Endothelial cell of umbilical vein (primary cell): ENCODE results near the gene HBZ.

ENCODE experiments used
- FOS ChIP-seq: IDR thresholded peaks from 2 replicates; pipeline ENCODE4 v1.6.1; 2011; ENCODE audit warnings: mild to moderate bottlenecking, low read length, moderate library complexity, borderline replicate concordance; ENCODE audit not compliant: insufficient read depth
- TF ChIP-seq, protein P1 (sequence below), 2 donors: IDR thresholded peaks; 1 replicate in 1 of 2; 2 replicates in 1 of 2; pipeline ENCODE4 v1.5.1; 2011; ENCODE audit warnings: low read length in 2 of 2, mild to moderate bottlenecking in 2 of 2, moderate library complexity in 2 of 2, control low read depth in 1 of 2, inconsistent platforms in 1 of 2, low read depth in 1 of 2; ENCODE audit not compliant: insufficient read depth in 1 of 2; ENCODE audit errors: extremely low read depth in 1 of 2

DNA sequence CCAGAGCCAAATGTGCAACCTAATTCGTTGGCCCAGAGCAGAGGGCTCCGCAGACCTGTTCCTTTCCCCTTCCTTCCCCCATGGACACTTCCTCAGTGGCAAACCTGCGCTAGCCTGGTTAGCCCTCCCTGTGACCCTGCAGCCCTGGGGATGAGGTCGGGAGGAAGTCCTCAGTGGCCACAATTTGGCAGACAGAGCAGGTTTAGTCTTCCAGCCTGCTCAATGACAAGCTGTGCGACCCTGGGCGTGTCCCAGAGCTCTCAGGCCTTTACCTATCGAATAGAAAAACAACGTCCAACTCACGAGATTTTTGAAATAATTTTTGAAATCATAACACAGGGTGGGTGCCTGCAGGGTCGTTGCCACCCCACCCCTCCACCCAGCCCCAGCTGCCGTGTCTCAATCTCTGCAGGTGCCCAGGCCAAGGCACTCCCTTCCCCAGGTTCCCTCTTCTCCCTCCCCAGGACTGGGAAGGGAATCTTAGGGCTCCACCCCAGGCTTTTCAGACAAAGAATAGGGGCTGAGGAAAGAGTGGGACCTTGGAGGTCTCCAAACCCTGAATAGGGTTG lies 14.8 kb downstream of the HBZ start:
- TF ChIP-seq, protein P1, sequence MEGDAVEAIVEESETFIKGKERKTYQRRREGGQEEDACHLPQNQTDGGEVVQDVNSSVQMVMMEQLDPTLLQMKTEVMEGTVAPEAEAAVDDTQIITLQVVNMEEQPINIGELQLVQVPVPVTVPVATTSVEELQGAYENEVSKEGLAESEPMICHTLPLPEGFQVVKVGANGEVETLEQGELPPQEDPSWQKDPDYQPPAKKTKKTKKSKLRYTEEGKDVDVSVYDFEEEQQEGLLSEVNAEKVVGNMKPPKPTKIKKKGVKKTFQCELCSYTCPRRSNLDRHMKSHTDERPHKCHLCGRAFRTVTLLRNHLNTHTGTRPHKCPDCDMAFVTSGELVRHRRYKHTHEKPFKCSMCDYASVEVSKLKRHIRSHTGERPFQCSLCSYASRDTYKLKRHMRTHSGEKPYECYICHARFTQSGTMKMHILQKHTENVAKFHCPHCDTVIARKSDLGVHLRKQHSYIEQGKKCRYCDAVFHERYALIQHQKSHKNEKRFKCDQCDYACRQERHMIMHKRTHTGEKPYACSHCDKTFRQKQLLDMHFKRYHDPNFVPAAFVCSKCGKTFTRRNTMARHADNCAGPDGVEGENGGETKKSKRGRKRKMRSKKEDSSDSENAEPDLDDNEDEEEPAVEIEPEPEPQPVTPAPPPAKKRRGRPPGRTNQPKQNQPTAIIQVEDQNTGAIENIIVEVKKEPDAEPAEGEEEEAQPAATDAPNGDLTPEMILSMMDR (IDR thresholded peaks at IDR 0.05; ENCODE audit: extremely low read depth in 1 of 2, insufficient read depth in 1 of 2, low read depth in 1 of 2, low read length in 2 of 2), result no peak
- TF ChIP-seq FOS, result no peak
